ENCODE measurements around the gene ME2. TPM values are rescaled to one million over a fixed set of nuclear protein-coding genes. Genes with fewer than 3 reads are reported as not detected.

Gene ME2
- total RNA-seq, 2 donors from 2014 or later, result 72.8 to 74.4 TPM

GRCh38 chr18:50982802-50983179 is 103.9 kb downstream of the ME2 start:
- peaks cover 10% of the 10 kb centered on the region for H3K9me3 ChIP-seq (ENCODE audit: control insufficient read depth, low read length)
- H3K27ac ChIP-seq (ENCODE audit: low read depth, low read length), result no peak overlapping the region
- peaks cover 42% of the 10 kb centered on the region for H3K36me3 Mint-ChIP-seq (ENCODE audit: low read depth)
- no peaks in the 10 kb centered on the region for H3K36me3 ChIP-seq (ENCODE audit: control insufficient read depth, insufficient read depth, low read length)
- H3K27me3 Mint-ChIP-seq (ENCODE audit: insufficient read depth), result no peaks in the 10 kb centered on the region
- no peak for DNase-seq
- 92% methylated on average over 3 of the region's 3 CpGs; no CpG with 5 or more reads in 1 of the 2 experiments for WGBS, 2 experiments (ENCODE audit: insufficient coverage in 1 of 2, insufficient read length in 1 of 2)
- no peak overlapping the region for H3K9ac ChIP-seq (ENCODE audit: extremely low read depth, low read length, poor library complexity, severe bottlenecking)
- no peak overlapping the region for H3K4me3 ChIP-seq (ENCODE audit: low read length)
- no peaks in the 10 kb centered on the region for H3K4me1 ChIP-seq (ENCODE audit: control insufficient read depth, insufficient read depth, low read length)
- peaks cover 15% of the 10 kb centered on the region for H3K9me3 Mint-ChIP-seq
- H3K27ac Mint-ChIP-seq, result no peak overlapping the region
- no peak for TF ChIP-seq CTCF (conservative IDR thresholded peaks at IDR 0.05)
- H3K27me3 ChIP-seq (ENCODE audit: control insufficient read depth, insufficient read depth, low read length, poor library complexity, severe bottlenecking), result no peaks in the 10 kb centered on the region
- H3K4me3 Mint-ChIP-seq, result no peak overlapping the region
- no peaks in the 10 kb centered on the region for H3K4me1 Mint-ChIP-seq

- 91 to 96% methylated on average over 2 of the region's 2 CpGs for WGBS, 2 experiments (ENCODE audit: insufficient coverage in 1 of 2, insufficient read length in 1 of 2)
Measured at GRCh38 chr18:50986360-50987087, 107.6 kb downstream of the ME2 start.

GRCh38 chr18:50987261-50987660 is 108.3 kb downstream of the ME2 start:
- TF ChIP-seq CTCF (conservative IDR thresholded peaks at IDR 0.05), result no peak
- DNase-seq, result no peak
- 93 to 100% methylated on average over 1 to 2 of the region's 2 CpGs for WGBS, 2 experiments (ENCODE audit: insufficient coverage in 1 of 2, insufficient read length in 1 of 2)
- no peak overlapping the region for H3K4me3 ChIP-seq (ENCODE audit: low read length)
- no peaks in the 10 kb centered on the region for H3K9me3 Mint-ChIP-seq
- no peak overlapping the region for H3K4me3 Mint-ChIP-seq
- H3K9me3 ChIP-seq (ENCODE audit: control insufficient read depth, low read length), result no peaks in the 10 kb centered on the region
- H3K36me3 Mint-ChIP-seq (ENCODE audit: low read depth), result peaks cover 16% of the 10 kb centered on the region
- H3K36me3 ChIP-seq (ENCODE audit: control insufficient read depth, insufficient read depth, low read length), result no peaks in the 10 kb centered on the region
- peaks cover 5% of the 10 kb centered on the region for H3K4me1 ChIP-seq (ENCODE audit: control insufficient read depth, insufficient read depth, low read length)
- H3K27me3 Mint-ChIP-seq (ENCODE audit: insufficient read depth), result no peaks in the 10 kb centered on the region
- H3K27ac Mint-ChIP-seq, result no peak overlapping the region
- peaks cover 11% of the 10 kb centered on the region for H3K4me1 Mint-ChIP-seq
- H3K27me3 ChIP-seq (ENCODE audit: control insufficient read depth, insufficient read depth, low read length, poor library complexity, severe bottlenecking), result no peaks in the 10 kb centered on the region
- H3K27ac ChIP-seq (ENCODE audit: low read depth, low read length), result no peak overlapping the region
- H3K9ac ChIP-seq (ENCODE audit: extremely low read depth, low read length, poor library complexity, severe bottlenecking), result no peak overlapping the region

More at GRCh38 chr18:50986360-50987087, 107.6 kb downstream of the ME2 start:
- no peak overlapping the region for H3K27ac Mint-ChIP-seq
- Histone ChIP-seq H3K4me1 (ENCODE audit: control insufficient read depth, insufficient read depth, low read length) (no peaks in the 10 kb centered on the region), H3K9me3 (ENCODE audit: control insufficient read depth, low read length) (no peaks in the 10 kb centered on the region), H3K27ac (ENCODE audit: low read depth, low read length) (no peak overlapping the region), H3K4me3 (ENCODE audit: low read length) (no peak overlapping the region), H3K36me3 (ENCODE audit: control insufficient read depth, insufficient read depth, low read length) (no peaks in the 10 kb centered on the region), H3K9ac (ENCODE audit: extremely low read depth, low read length, poor library complexity, severe bottlenecking) (no peak overlapping the region), H3K27me3 (ENCODE audit: control insufficient read depth, insufficient read depth, low read length, poor library complexity, severe bottlenecking) (no peaks in the 10 kb centered on the region)
- TF ChIP-seq CTCF (conservative IDR thresholded peaks at IDR 0.05), result no peak
- no peak for DNase-seq
- H3K27me3 Mint-ChIP-seq (ENCODE audit: insufficient read depth), result no peaks in the 10 kb centered on the region
- peaks cover 5% of the 10 kb centered on the region for H3K4me1 Mint-ChIP-seq
- peaks cover 16% of the 10 kb centered on the region for H3K36me3 Mint-ChIP-seq (ENCODE audit: low read depth)
- no peaks in the 10 kb centered on the region for H3K9me3 Mint-ChIP-seq
- no peak overlapping the region for H3K4me3 Mint-ChIP-seq
